SU-DHL-6 (cell line): Measurements from ENCODE around the gene MYO1D.

ENCODE experiments used
- H2AFZ ChIP-seq: fragments of 200-600 bp; sonication (generic); 2 replicates; pipeline ENCODE4 v1.6.1; 2014; ENCODE audit warnings: low read depth, mild to moderate bottlenecking, moderate library complexity, mixed read lengths, antibody characterized with exemption, low read length; ENCODE audit not compliant: severe bottlenecking
- H3F3A ChIP-seq: fragments of 200-600 bp; shearing (Covaris generic); 2 replicates; pipeline ENCODE4 v1.6.0; 2016; ENCODE audit warnings: antibody characterized with exemption, mild to moderate bottlenecking; ENCODE audit not compliant: insufficient read depth
- H3K27ac ChIP-seq: fragments of 200-600 bp; sonication (generic); 2 replicates; pipeline ENCODE4 v1.5.1; 2016; ENCODE audit warnings: low read depth, mild to moderate bottlenecking, low read length, moderate library complexity, mixed read lengths
- H3K27me3 ChIP-seq: fragments of 200-600 bp; sonication (generic), shearing (Covaris generic); 2 replicates; pipeline ENCODE4 v1.6.0; 2014; ENCODE audit warnings: mild to moderate bottlenecking, low read length
- H3K36me3 ChIP-seq: fragments of 200-600 bp; sonication (generic); 2 replicates; pipeline ENCODE4 v1.6.1; 2014; ENCODE audit warnings: mild to moderate bottlenecking, low read length, mixed read lengths
- H3K4me2 ChIP-seq: fragments of 300-600, 200-600 bp; shearing (Covaris generic), sonication (generic); 2 replicates; pipeline ENCODE4 v1.6.0; 2014; ENCODE audit warnings: low read length, low read depth, mild to moderate bottlenecking; ENCODE audit not compliant: poor library complexity, severe bottlenecking
- H3K4me3 ChIP-seq: fragments of 200-600 bp; sonication (generic); 2 replicates; pipeline ENCODE4 v1.5.1; 2014; ENCODE audit warnings: antibody characterized with exemption, low read length, mild to moderate bottlenecking, mixed read lengths; ENCODE audit not compliant: insufficient read depth, poor library complexity, severe bottlenecking
- H3K79me2 ChIP-seq: fragments of 200-600 bp; sonication (generic); 2 replicates; pipeline ENCODE4 v1.6.1; 2014; ENCODE audit warnings: mild to moderate bottlenecking, low read length, moderate library complexity; ENCODE audit not compliant: insufficient read depth
- H3K9ac ChIP-seq: fragments of 200-600 bp; sonication (generic); 2 replicates; pipeline ENCODE4 v1.7.0; 2014; ENCODE audit warnings: mild to moderate bottlenecking, low read length
- H3K9me2 ChIP-seq: fragments of 200-600 bp; sonication (generic); replicated peaks from 2 replicates; pipeline ENCODE4 v1.6.1; 2014; ENCODE audit warnings: low read length; ENCODE audit not compliant: insufficient read depth
- H3K9me3 ChIP-seq: fragments of 200-600 bp; sonication (generic); 2 replicates; pipeline ENCODE4 v1.6.1; 2014; ENCODE audit warnings: low read length, mixed read lengths; ENCODE audit not compliant: insufficient read depth
- H4K20me1 ChIP-seq: fragments of 200-600 bp; sonication (generic); 2 replicates; pipeline ENCODE4 v1.6.1; 2014; ENCODE audit warnings: low read depth, mild to moderate bottlenecking, antibody characterized with exemption, low read length, moderate library complexity, mixed read lengths
- EZH2phosphoT487 ChIP-seq: fragments of 200-600 bp; sonication (generic), shearing (Covaris generic); conservative IDR thresholded peaks from 2 replicates; pipeline ENCODE4 v1.6.1; 2018; ENCODE audit warnings: mild to moderate bottlenecking, antibody characterized with exemption, low read length, moderate library complexity, mixed read lengths
- TF ChIP-seq, protein P1 (sequence below): fragments of 200-600 bp; sonication (generic); IDR thresholded peaks from one replicate; pipeline ENCODE4 v1.5.1; 2017; ENCODE audit warnings: antibody characterized with exemption, mild to moderate bottlenecking, low read length, moderate library complexity; ENCODE audit not compliant: insufficient read depth, poor library complexity, severe bottlenecking

Gene MYO1D

GRCh38 chr17:32794533-32795246, 82.2 kb downstream of the MYO1D start:
- TF ChIP-seq EZH2phosphoT487: no peak
- TF ChIP-seq, protein P1, sequence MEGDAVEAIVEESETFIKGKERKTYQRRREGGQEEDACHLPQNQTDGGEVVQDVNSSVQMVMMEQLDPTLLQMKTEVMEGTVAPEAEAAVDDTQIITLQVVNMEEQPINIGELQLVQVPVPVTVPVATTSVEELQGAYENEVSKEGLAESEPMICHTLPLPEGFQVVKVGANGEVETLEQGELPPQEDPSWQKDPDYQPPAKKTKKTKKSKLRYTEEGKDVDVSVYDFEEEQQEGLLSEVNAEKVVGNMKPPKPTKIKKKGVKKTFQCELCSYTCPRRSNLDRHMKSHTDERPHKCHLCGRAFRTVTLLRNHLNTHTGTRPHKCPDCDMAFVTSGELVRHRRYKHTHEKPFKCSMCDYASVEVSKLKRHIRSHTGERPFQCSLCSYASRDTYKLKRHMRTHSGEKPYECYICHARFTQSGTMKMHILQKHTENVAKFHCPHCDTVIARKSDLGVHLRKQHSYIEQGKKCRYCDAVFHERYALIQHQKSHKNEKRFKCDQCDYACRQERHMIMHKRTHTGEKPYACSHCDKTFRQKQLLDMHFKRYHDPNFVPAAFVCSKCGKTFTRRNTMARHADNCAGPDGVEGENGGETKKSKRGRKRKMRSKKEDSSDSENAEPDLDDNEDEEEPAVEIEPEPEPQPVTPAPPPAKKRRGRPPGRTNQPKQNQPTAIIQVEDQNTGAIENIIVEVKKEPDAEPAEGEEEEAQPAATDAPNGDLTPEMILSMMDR: no peak
- H2AFZ ChIP-seq: no peak overlapping the region
- H3K9me3 ChIP-seq: no peaks in the 10 kb centered on the region
- no peaks in the 10 kb centered on the region for H3K9me2 ChIP-seq
- H3K4me3 ChIP-seq: no peak overlapping the region
- H3K27ac ChIP-seq: no peak overlapping the region
- no peaks in the 10 kb centered on the region for H3F3A ChIP-seq
- H3K9ac ChIP-seq: no peak overlapping the region
- H4K20me1 ChIP-seq: no peaks in the 10 kb centered on the region
- no peaks in the 10 kb centered on the region for H3K79me2 ChIP-seq
- H3K4me2 ChIP-seq: no peak overlapping the region
- H3K36me3 ChIP-seq: no peaks in the 10 kb centered on the region
- H3K27me3 ChIP-seq: no peaks in the 10 kb centered on the region

DNA sequence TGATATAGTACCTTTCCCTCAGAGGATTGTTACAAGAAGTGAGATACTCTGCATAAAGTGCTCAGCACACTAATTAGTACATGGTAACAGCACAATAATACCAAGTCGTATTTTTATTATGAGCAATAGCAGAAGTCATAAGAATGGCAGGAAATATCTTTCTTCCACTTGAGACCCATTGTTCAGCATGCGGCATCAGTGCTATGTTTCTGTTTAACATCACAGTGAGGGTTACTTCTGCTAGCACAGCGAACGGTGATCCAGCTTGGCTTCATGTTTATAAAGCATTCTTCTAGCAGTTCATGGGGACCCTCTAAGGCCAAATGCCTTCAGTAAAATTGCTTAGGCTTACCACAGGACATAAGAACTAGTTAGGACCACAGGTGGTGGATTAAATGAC, 83.1 kb downstream of the MYO1D start:
- no peaks in the 10 kb centered on the region for H3K79me2 ChIP-seq
- no peak overlapping the region for H2AFZ ChIP-seq
- H4K20me1 ChIP-seq: no peaks in the 10 kb centered on the region
- H3K27me3 ChIP-seq: no peaks in the 10 kb centered on the region
- no peak overlapping the region for H3K4me2 ChIP-seq
- H3K9me3 ChIP-seq: no peaks in the 10 kb centered on the region
- H3K9ac ChIP-seq: no peak overlapping the region
- TF ChIP-seq, protein P1: no peak
- no peak for TF ChIP-seq EZH2phosphoT487
- no peak overlapping the region for H3K27ac ChIP-seq
- no peaks in the 10 kb centered on the region for H3F3A ChIP-seq
- H3K36me3 ChIP-seq: no peaks in the 10 kb centered on the region
- no peak overlapping the region for H3K4me3 ChIP-seq
- no peaks in the 10 kb centered on the region for H3K9me2 ChIP-seq

DNA sequence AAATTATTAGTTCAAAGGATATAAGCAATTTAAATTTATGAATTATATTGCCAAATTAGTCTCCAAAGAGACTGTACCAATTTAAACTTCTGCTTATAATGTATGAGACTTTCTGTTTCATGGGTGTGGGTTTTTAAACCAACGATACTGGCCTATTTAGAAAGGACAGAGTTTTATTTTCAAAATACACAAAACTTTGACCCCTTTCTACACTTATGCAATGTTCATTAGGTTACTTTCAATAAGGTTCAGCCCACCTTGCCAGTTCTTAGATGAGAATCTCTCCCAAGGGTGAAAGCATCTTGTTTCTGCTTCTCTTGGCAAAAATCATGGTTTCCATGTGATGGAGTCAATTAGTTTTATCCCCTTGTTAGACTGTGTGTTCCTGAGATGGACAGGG, 84.7 kb downstream of the MYO1D start:
- no peak overlapping the region for H3K9ac ChIP-seq
- no peak overlapping the region for H3K27ac ChIP-seq
- no peak overlapping the region for H2AFZ ChIP-seq
- H3K4me3 ChIP-seq: no peak overlapping the region
- H4K20me1 ChIP-seq: no peaks in the 10 kb centered on the region
- no peaks in the 10 kb centered on the region for H3K9me3 ChIP-seq
- no peaks in the 10 kb centered on the region for H3K36me3 ChIP-seq
- no peaks in the 10 kb centered on the region for H3F3A ChIP-seq
- H3K4me2 ChIP-seq: no peak overlapping the region
- H3K27me3 ChIP-seq: no peaks in the 10 kb centered on the region
- H3K79me2 ChIP-seq: no peaks in the 10 kb centered on the region
- no peaks in the 10 kb centered on the region for H3K9me2 ChIP-seq
- TF ChIP-seq, protein P1: no peak
- TF ChIP-seq EZH2phosphoT487: no peak
